ENCODE data around the gene DVL1. TPM values are rescaled to one million over a fixed set of nuclear protein-coding genes. Genes with fewer than 3 reads are reported as not detected.
A peak's percentile ranks its signal among the peaks of the same experiment; 100 is the strongest.
"Not testable (repeated sequence)": the region's sequence is repeated elsewhere in the genome, so short reads cannot be mapped to it uniquely, and the experiment has no call there.

The DVL1 gene
- total RNA-seq, 1 donor from 2014 or later = 33.0 TPM

- DNase-seq = peak; percentile 68
These were observed 24.5 kb downstream of the DVL1 start, which contains the start of the genes CPTP and INTS11 for GRCh38 chr1:1324524-1325287. TSS of gene CPTP (plus strand) at chr1:1324802. CDS start at chr1:1326911, 2,109 bp downstream. TSS of gene INTS11 (minus strand) at chr1:1324660. CDS start at chr1:1324608, 52 bp downstream.

- DNase-seq = no peak
These were observed 25.1 kb downstream of the DVL1 start for GRCh38 chr1:1324084-1324523.

- no peak for DNase-seq
These were observed 26.3 kb downstream of the DVL1 start for GRCh38 chr1:1322952-1323351.

GRCh38 chr1:1322418-1322817 is 26.8 kb downstream of the DVL1 start:
- no peak for DNase-seq

GRCh38 chr1:1321477-1321876 is 27.7 kb downstream of the DVL1 start:
- DNase-seq = no peak

- DNase-seq = no peak
These were observed 28.4 kb downstream of the DVL1 start for GRCh38 chr1:1320666-1321448.

GRCh38 chr1:1319646-1319941 is 29.6 kb downstream of the DVL1 start:
- no peak for DNase-seq

- DNase-seq = no peak
These were observed 30.2 kb downstream of the DVL1 start for GRCh38 chr1:1318777-1319645.

- no peak for DNase-seq
These were observed 31.0 kb downstream of the DVL1 start for GRCh38 chr1:1318131-1318652.

- no peak for DNase-seq
These were observed 31.8 kb downstream of the DVL1 start for GRCh38 chr1:1317420-1317819.

- DNase-seq = not testable (repeated sequence)
These were observed 33.0 kb downstream of the DVL1 start for GRCh38 chr1:1316199-1316598.

GRCh38 chr1:1315435-1315954 is 33.7 kb downstream of the DVL1 start:
- no peak for DNase-seq

- DNase-seq = no peak
These were observed 34.4 kb downstream of the DVL1 start for GRCh38 chr1:1314678-1315335.

- DNase-seq = no peak
These were observed 35.0 kb downstream of the DVL1 start for GRCh38 chr1:1314237-1314586.

- DNase-seq = no peak
These were observed 35.5 kb downstream of the DVL1 start for GRCh38 chr1:1313500-1314236.

GRCh38 chr1:1312450-1313314 is 36.5 kb downstream of the DVL1 start:
- DNase-seq = no peak

- no peak for DNase-seq
These were observed 37.8 kb downstream of the DVL1 start for GRCh38 chr1:1311107-1312104.

GRCh38 chr1:1310476-1311053 is 38.7 kb downstream of the DVL1 start:
- no peak for DNase-seq

Measured in skin of body (tissue), 2 donors.